ENCODE measurements around the gene SLC38A4. TPM values are rescaled to one million over a fixed set of nuclear protein-coding genes. Genes with fewer than 3 reads are reported as not detected.
"Not testable (repeated sequence)": the region's sequence is repeated elsewhere in the genome, so short reads cannot be mapped to it uniquely, and the experiment has no call there.

The SLC38A4 gene
- polyA plus RNA-seq, 1 experiment, result 7.4 TPM

- CTCF ChIA-PET, result no interaction called here
- POLR2A ChIA-PET, result no interaction called here
- Histone ChIP-seq H3K36me3 (ENCODE audit: control insufficient read depth, insufficient read depth, low read length) (no peaks in the 10 kb centered on the region), H3K4me3 (ENCODE audit: low read depth, low read length) (no peak overlapping the region), H3K27me3 (ENCODE audit: control insufficient read depth, insufficient read depth, low read length) (no peaks in the 10 kb centered on the region)
- no peak for DNase-seq (ENCODE audit: low read depth)
- TF ChIP-seq CTCF (IDR thresholded peaks at IDR 0.05; ENCODE audit: insufficient read depth, low read depth, low read length), result no peak
Observed at GRCh38 chr12:46865311-46865710, 39.5 kb upstream of the SLC38A4 start.

DNA sequence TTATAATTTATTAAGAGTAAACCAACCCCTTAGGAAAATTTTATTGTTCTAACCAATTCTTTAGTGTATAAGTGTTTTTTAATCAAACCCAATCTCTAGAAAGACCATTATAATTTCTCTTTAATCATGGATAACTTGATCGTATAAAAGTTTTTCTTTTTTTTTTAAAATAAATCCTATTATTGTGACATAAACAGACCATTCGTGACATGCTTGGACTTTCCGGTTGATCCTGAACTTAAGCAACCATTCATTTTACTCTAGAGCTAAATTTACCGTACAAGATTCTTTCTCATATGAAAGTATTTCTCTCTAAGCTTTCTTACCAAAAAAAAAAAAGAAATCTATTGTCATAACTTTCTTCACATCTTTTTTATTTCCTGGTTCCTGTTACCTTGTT is 32.6 kb upstream of the SLC38A4 start:
- DNase-seq (ENCODE audit: low read depth), result no peak
- Histone ChIP-seq H3K27me3 (ENCODE audit: control insufficient read depth, insufficient read depth, low read length) (no peaks in the 10 kb centered on the region), H3K36me3 (ENCODE audit: control insufficient read depth, insufficient read depth, low read length) (no peaks in the 10 kb centered on the region), H3K4me3 (ENCODE audit: low read depth, low read length) (no peak overlapping the region)
- POLR2A ChIA-PET, result no interaction called here
- CTCF ChIA-PET, result interaction anchor here (1.0 kb wide), 1 partner anchor 14 kb away, joined by 4 read pairs; no protein-coding TSS in a partner anchor
- TF ChIP-seq CTCF (IDR thresholded peaks at IDR 0.05; ENCODE audit: insufficient read depth, low read depth, low read length), result no peak

GRCh38 chr12:46857486-46857885 is 31.7 kb upstream of the SLC38A4 start:
- H3K4me3 ChIP-seq (ENCODE audit: low read depth, low read length), result no peak overlapping the region
- no peaks in the 10 kb centered on the region for H3K36me3 ChIP-seq (ENCODE audit: control insufficient read depth, insufficient read depth, low read length)
- CTCF ChIA-PET, result no interaction called here
- no peak for TF ChIP-seq CTCF (IDR thresholded peaks at IDR 0.05; ENCODE audit: insufficient read depth, low read depth, low read length)
- no peak for DNase-seq (ENCODE audit: low read depth)
- POLR2A ChIA-PET, result no interaction called here
- H3K27me3 ChIP-seq (ENCODE audit: control insufficient read depth, insufficient read depth, low read length), result no peaks in the 10 kb centered on the region

- POLR2A ChIA-PET, result no interaction called here
- CTCF ChIA-PET, result no interaction called here
- DNase-seq (ENCODE audit: low read depth), result no peak
- Histone ChIP-seq H3K36me3 (ENCODE audit: control insufficient read depth, insufficient read depth, low read length) (no peaks in the 10 kb centered on the region), H3K27me3 (ENCODE audit: control insufficient read depth, insufficient read depth, low read length) (no peaks in the 10 kb centered on the region), H3K4me3 (ENCODE audit: low read depth, low read length) (no peak overlapping the region)
- no peak for TF ChIP-seq CTCF (IDR thresholded peaks at IDR 0.05; ENCODE audit: insufficient read depth, low read depth, low read length)
Observed at GRCh38 chr12:46855760-46856159, 30.0 kb upstream of the SLC38A4 start.

- POLR2A ChIA-PET; DNase-seq (ENCODE audit: low read depth); CTCF ChIA-PET; H3K27me3 ChIP-seq (ENCODE audit: control insufficient read depth, insufficient read depth, low read length); H3K36me3 ChIP-seq (ENCODE audit: control insufficient read depth, insufficient read depth, low read length); H3K4me3 ChIP-seq (ENCODE audit: low read depth, low read length): not testable (repeated sequence)
Observed at GRCh38 chr12:46854188-46854587, 28.4 kb upstream of the SLC38A4 start.

DNA sequence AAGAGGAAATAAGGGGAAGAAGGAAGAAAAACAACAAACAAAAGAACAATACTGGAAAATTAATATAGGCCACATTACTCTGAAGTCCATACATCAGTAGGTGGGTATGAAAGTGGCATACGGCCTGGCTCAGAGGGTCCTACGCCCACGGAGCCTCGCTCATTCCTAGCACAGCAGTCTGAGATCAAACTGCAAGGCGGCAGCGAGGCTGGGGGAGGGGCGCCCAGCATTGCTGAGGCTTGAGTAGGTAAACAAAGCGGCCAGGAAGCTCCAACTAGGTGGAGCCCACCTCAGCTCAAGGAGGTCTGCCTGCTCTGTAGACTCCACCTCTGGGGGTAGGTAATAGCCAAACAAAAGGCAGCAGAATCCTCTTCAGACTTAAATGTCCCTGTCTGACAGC is 23.0 kb upstream of the SLC38A4 start:
- POLR2A ChIA-PET, result not testable (repeated sequence)

More for the DNA sequence above, 23.0 kb upstream of the SLC38A4 start:
- CTCF ChIA-PET; H3K27me3 ChIP-seq (ENCODE audit: control insufficient read depth, insufficient read depth, low read length); H3K4me3 ChIP-seq (ENCODE audit: low read depth, low read length); H3K36me3 ChIP-seq (ENCODE audit: control insufficient read depth, insufficient read depth, low read length); DNase-seq (ENCODE audit: low read depth): not testable (repeated sequence)
